Keratinocyte (primary cell): ENCODE data around the gene ANKRD26. TPM values are rescaled to one million over a fixed set of nuclear protein-coding genes. Genes with fewer than 3 reads are reported as not detected.

Experiments used
- DNase-seq: peaks from one replicate; pipeline ENCODE4 v3.0.0-alpha.2; 2011; ENCODE audit warnings: low read depth, missing footprints, low spot score
- FAIRE-seq: peaks from 2 replicates; lab custom pipeline; 2011; peaks lifted over from hg19 to GRCh38; lab: Jason Lieb, UNC
- H2AFZ ChIP-seq: 2 replicates; pipeline ENCODE4 v1.6.0; 2012; ENCODE audit warnings: low read length, control low read depth, inconsistent platforms; ENCODE audit not compliant: control insufficient read depth
- H3K27ac ChIP-seq: 2 replicates; pipeline ENCODE4 v1.5.1; 2011; ENCODE audit warnings: low read length; ENCODE audit not compliant: control insufficient read depth, insufficient read depth
- H3K27me3 ChIP-seq: 3 replicates; pipeline ENCODE4 v1.6.0; 2011; ENCODE audit warnings: low read length; ENCODE audit not compliant: control insufficient read depth, insufficient read depth; ENCODE audit errors: extremely low read depth
- H3K36me3 ChIP-seq, 2 experiments: 2 replicates in 1 of 2; 3 replicates in 1 of 2; pipeline ENCODE4 v1.5.1; 2011; ENCODE audit warnings: low read length in 2 of 2, mild to moderate bottlenecking in 1 of 2; ENCODE audit not compliant: control insufficient read depth in 2 of 2, insufficient read depth in 2 of 2; ENCODE audit errors: extremely low read depth in 1 of 2
- H3K4me1 ChIP-seq: 3 replicates; pipeline ENCODE4 v1.5.1; 2011; ENCODE audit warnings: low read length; ENCODE audit not compliant: control insufficient read depth, insufficient read depth; ENCODE audit errors: extremely low read depth
- H3K4me2 ChIP-seq: 3 replicates; pipeline ENCODE4 v1.6.0; 2011; ENCODE audit warnings: low read depth, low read length; ENCODE audit not compliant: control insufficient read depth, insufficient read depth; ENCODE audit errors: extremely low read depth
- H3K4me3 ChIP-seq, 3 experiments: fragments of 200-600 bp in 1 of 3; sonication (generic) in 1 of 3; 2 replicates in 2 of 3; 3 replicates in 1 of 3; pipeline ENCODE4 v1.5.1; 2011 to 2016; ENCODE audit warnings: low read length in 3 of 3, mild to moderate bottlenecking in 3 of 3, control low read depth in 2 of 3, inconsistent platforms in 1 of 3, low read depth in 1 of 3, mixed read lengths in 1 of 3, mixed run types in 1 of 3, moderate library complexity in 1 of 3; ENCODE audit not compliant: control insufficient read depth in 2 of 3, insufficient read depth in 2 of 3; ENCODE audit errors: extremely low read depth in 1 of 3
- H3K79me2 ChIP-seq: 2 replicates; pipeline ENCODE4 v1.6.0; 2012; ENCODE audit warnings: low read length; ENCODE audit not compliant: control insufficient read depth, insufficient read depth
- H3K9ac ChIP-seq: 3 replicates; pipeline ENCODE4 v1.6.0; 2011; ENCODE audit warnings: low read length; ENCODE audit not compliant: control insufficient read depth, insufficient read depth; ENCODE audit errors: extremely low read depth
- H3K9me1 ChIP-seq: 3 replicates; pipeline ENCODE4 v1.6.0; 2011; ENCODE audit warnings: low read length; ENCODE audit not compliant: control insufficient read depth, insufficient read depth; ENCODE audit errors: extremely low read depth
- H3K9me3 ChIP-seq: 2 replicates; pipeline ENCODE4 v1.5.1; 2012; ENCODE audit warnings: low read depth, low read length; ENCODE audit not compliant: control insufficient read depth
- H4K20me1 ChIP-seq: 3 replicates; pipeline ENCODE4 v1.6.0; 2011; ENCODE audit warnings: low read length; ENCODE audit not compliant: control insufficient read depth, insufficient read depth; ENCODE audit errors: extremely low read depth
- CTCF ChIP-seq, 3 experiments: IDR thresholded peaks in 1 of 3; conservative IDR thresholded peaks in 1 of 3; optimal IDR thresholded peaks in 1 of 3; 2 replicates in 2 of 3; 3 replicates in 1 of 3; pipeline versions ENCODE3 to v1.5.1; 2011; ENCODE audit warnings: low read length in 3 of 3, mild to moderate bottlenecking in 3 of 3, moderate library complexity in 2 of 3, control low read depth in 1 of 3, inconsistent platforms in 1 of 3; ENCODE audit not compliant: insufficient read depth in 2 of 3; ENCODE audit errors: extremely low read depth in 1 of 3
- EZH2 ChIP-seq: IDR thresholded peaks from one replicate; pipeline ENCODE4 v1.6.1; 2012; ENCODE audit warnings: inconsistent platforms, mild to moderate bottlenecking, low read length, moderate library complexity
- dilution Hi-C: fragments of 300-500 bp; cut with MboI; formaldehyde crosslinking; loops from one replicate; pipeline ENCODE4 v1.7.0; 2020; ENCODE audit warnings: low sequenced_read_pairs; ENCODE audit not compliant: extremely low pct_ligation_motif_present
- polyA plus RNA-seq, 5 experiments: library from polyadenylated mRNA; depleted of rRNA in 3 of 5; stranded (reverse) in 3 of 5; stranded (forward) in 1 of 5; unstranded in 1 of 5; fragments of >200 nt; gene quantifications; 1 replicate in 1 of 5; 2 replicates in 3 of 5; 3 replicates in 1 of 5; pipeline versions ENCODE4 v1.2.1 to v1.2.3, GENCODE V29; 2011 to 2012; ENCODE audit warnings: missing spikeins in 2 of 5, low read depth in 1 of 5, low replicate concordance in 1 of 5

Gene ANKRD26
- polyA plus RNA-seq, 1 donor (not counting 4 experiments of a cell fraction or from before 2014, with no cell fraction given): 3.3 TPM

DNA sequence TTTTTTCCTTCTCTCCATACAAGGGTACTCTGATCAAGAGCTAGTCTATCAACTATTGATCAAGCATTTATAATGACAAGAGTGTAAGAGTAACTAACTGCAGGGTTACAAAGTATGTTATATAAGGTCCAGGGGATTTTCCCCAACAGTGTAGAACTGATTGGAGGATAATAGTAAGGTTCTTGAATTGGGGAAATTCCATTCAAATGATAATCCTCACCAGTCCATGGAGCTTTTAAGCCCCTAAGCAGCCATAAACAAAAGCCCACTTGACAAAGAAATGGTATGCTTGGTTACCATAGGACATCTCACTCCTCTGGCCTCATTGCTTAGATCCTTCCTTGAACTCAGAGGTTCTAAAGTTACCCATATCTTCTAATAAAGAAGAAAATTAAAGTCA lies 45.6 kb upstream of the ANKRD26 start:
- DNase-seq (no peak), FAIRE-seq (no peak)
- no peak overlapping the region for H3K4me2 ChIP-seq
- H3K9ac ChIP-seq: no peak overlapping the region
- no peak overlapping the region for H3K4me3 ChIP-seq
- H3K9me1 ChIP-seq: no peaks in the 10 kb centered on the region
- TF ChIP-seq EZH2 (no peak), CTCF (optimal IDR thresholded peaks at IDR 0.05 in 1 of 3, IDR thresholded peaks at IDR 0.05 in 1 of 3, conservative IDR thresholded peaks at IDR 0.05 in 1 of 3; ENCODE audit: extremely low read depth in 1 of 3, insufficient read depth in 2 of 3, low read length in 3 of 3) (no peak)
- H3K79me2 ChIP-seq: peaks cover 65% of the 10 kb centered on the region
- H3K36me3 ChIP-seq: peaks cover 16 to 34% of the 10 kb centered on the region in 2 experiments
- no peaks in the 10 kb centered on the region for H3K9me3 ChIP-seq
- no peak overlapping the region for H2AFZ ChIP-seq
- H3K27me3 ChIP-seq: no peaks in the 10 kb centered on the region
- H4K20me1 ChIP-seq: peaks cover 4% of the 10 kb centered on the region
- no peaks in the 10 kb centered on the region for H3K4me1 ChIP-seq
- no peak overlapping the region for H3K27ac ChIP-seq
- dilution Hi-C loops: no loop called here

DNA sequence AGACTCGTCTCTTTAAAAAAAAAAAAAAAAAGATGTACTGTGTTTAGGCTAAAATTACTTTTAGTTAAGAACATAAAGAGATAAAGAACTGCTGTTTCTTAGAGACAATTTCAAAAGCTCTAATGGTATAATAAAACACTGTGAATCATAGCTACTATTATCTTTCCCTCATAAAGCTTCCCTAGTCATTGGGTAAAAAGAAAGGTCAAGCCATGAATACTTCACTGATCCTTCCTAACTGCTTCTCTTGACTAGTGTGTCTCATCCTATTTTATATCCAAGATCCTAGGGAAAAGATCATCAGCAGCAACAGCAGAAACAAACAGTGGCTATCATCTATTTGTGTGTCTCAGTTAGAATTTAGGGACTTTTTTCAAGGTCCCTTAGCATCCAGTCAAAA lies 43.4 kb upstream of the ANKRD26 start:
- TF ChIP-seq CTCF (optimal IDR thresholded peaks at IDR 0.05 in 1 of 3, IDR thresholded peaks at IDR 0.05 in 1 of 3, conservative IDR thresholded peaks at IDR 0.05 in 1 of 3; ENCODE audit: extremely low read depth in 1 of 3, insufficient read depth in 2 of 3, low read length in 3 of 3) (no peak), EZH2 (no peak)
- no peak overlapping the region for H3K9ac ChIP-seq
- peaks cover 15 to 33% of the 10 kb centered on the region in 2 experiments for H3K36me3 ChIP-seq
- no peaks in the 10 kb centered on the region for H3K4me1 ChIP-seq
- H3K27ac ChIP-seq: no peak overlapping the region
- H2AFZ ChIP-seq: no peak overlapping the region
- no peak for FAIRE-seq
- H3K27me3 ChIP-seq: no peaks in the 10 kb centered on the region
- dilution Hi-C loops: no loop called here
- no peak overlapping the region for H3K4me2 ChIP-seq
- H3K9me1 ChIP-seq: no peaks in the 10 kb centered on the region
- no peak overlapping the region for H3K4me3 ChIP-seq
- no peaks in the 10 kb centered on the region for H3K9me3 ChIP-seq
- H4K20me1 ChIP-seq: no peaks in the 10 kb centered on the region
- DNase-seq: no peak
- peaks cover 44% of the 10 kb centered on the region for H3K79me2 ChIP-seq
